OCI-LY1 (cell line): ENCODE results near the gene FOXD4L5.
"Not testable (repeated sequence)": the region's sequence is repeated elsewhere in the genome, so short reads cannot be mapped to it uniquely, and the experiment has no call there.

ENCODE experiments used
- H2AFZ ChIP-seq: fragments of 200-600 bp; sonication (generic), shearing (Covaris generic); 2 replicates; pipeline ENCODE4 v1.6.0; 2014; ENCODE audit warnings: antibody characterized with exemption, mild to moderate bottlenecking, low read length
- H3F3A ChIP-seq: fragments of 200-600 bp; sonication (generic), shearing (Covaris generic); 2 replicates; pipeline ENCODE4 v1.6.0; 2014; ENCODE audit warnings: mild to moderate bottlenecking, antibody characterized with exemption, low read length, moderate library complexity; ENCODE audit not compliant: insufficient read depth
- H3K27ac ChIP-seq: fragments of 200-600 bp; sonication (generic); 2 replicates; pipeline ENCODE4 v1.5.1; 2014; ENCODE audit warnings: low read length, mixed run types, mild to moderate bottlenecking, low read depth; ENCODE audit not compliant: poor library complexity, severe bottlenecking
- H3K27me3 ChIP-seq: fragments of 200-600 bp; sonication (generic); 2 replicates; pipeline ENCODE4 v1.6.0; 2014; ENCODE audit warnings: antibody characterized with exemption, mild to moderate bottlenecking, low read length, moderate library complexity; ENCODE audit not compliant: insufficient read depth
- H3K36me3 ChIP-seq: fragments of 200-600 bp; sonication (generic); 2 replicates; pipeline ENCODE4 v1.6.1; 2014; ENCODE audit warnings: mild to moderate bottlenecking, antibody characterized with exemption, low read length, moderate library complexity, mixed read lengths; ENCODE audit not compliant: insufficient read depth
- H3K4me1 ChIP-seq: fragments of 200-600 bp; sonication (generic); 2 replicates; pipeline ENCODE4 v1.5.1; 2014; ENCODE audit warnings: mild to moderate bottlenecking, low read length, moderate library complexity; ENCODE audit not compliant: insufficient read depth, severe bottlenecking
- H3K4me2 ChIP-seq: fragments of 200-600 bp; sonication (generic), shearing (Covaris generic); 2 replicates; pipeline ENCODE4 v1.6.1; 2014; ENCODE audit warnings: low read length
- H3K4me3 ChIP-seq: fragments of 200-600 bp; sonication (generic); 2 replicates; pipeline ENCODE4 v1.5.1; 2014; ENCODE audit warnings: low read length, low read depth, mild to moderate bottlenecking, mixed read lengths; ENCODE audit not compliant: poor library complexity, severe bottlenecking
- H3K79me2 ChIP-seq: fragments of 200-600 bp; shearing (Covaris generic); 2 replicates; pipeline ENCODE4 v1.6.1; 2016; ENCODE audit warnings: mixed run types, low read length, mixed read lengths; ENCODE audit not compliant: insufficient read depth
- H3K9ac ChIP-seq: fragments of 200-600 bp; sonication (generic), shearing (Covaris generic); 2 replicates; pipeline ENCODE4 v1.6.1; 2014; ENCODE audit warnings: mild to moderate bottlenecking, low read length, mixed read lengths
- H3K9me2 ChIP-seq: fragments of 200-600 bp; sonication (generic), shearing (Covaris generic); 2 replicates; pipeline ENCODE4 v1.6.1; 2014; ENCODE audit warnings: low read depth, mild to moderate bottlenecking, low read length, mixed read lengths
- H3K9me3 ChIP-seq: fragments of 200-600 bp; shearing (Covaris generic); 2 replicates; pipeline ENCODE4 v1.6.1; 2014; ENCODE audit warnings: low read length, mixed read lengths
- H4K20me1 ChIP-seq: fragments of 200-600 bp; sonication (generic), shearing (Covaris generic); 2 replicates; pipeline ENCODE4 v1.6.0; 2016; ENCODE audit warnings: mild to moderate bottlenecking, low read length; ENCODE audit not compliant: insufficient read depth

Gene FOXD4L5

DNA sequence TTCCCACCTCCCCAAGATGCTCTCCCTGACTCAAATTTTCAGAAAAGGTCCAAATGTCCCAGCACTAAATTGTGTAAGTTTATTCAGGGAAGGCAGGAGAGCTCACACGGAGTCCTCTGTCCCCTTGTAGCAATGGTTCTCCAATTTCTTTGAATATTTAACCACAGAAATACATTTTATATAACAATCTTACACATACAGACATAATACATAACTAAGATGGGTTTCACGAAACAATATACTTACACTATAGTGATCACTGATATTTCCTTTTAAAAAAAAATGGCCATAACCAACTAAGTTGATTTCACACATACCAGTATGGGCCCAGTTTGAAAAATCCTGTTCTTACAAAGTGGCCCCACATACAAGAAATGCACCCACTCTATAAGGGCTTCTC lies at the start of gene FOXD4L5:
FOXD4L5 (minus strand) TSS at position 101 of the 400 bp plus-strand sequence. CDS start 832 bp downstream, outside the sequence.
- not testable (repeated sequence) for H3K9me2 ChIP-seq, H3K4me1 ChIP-seq, H3K27me3 ChIP-seq, H3F3A ChIP-seq, H3K9ac ChIP-seq, H3K79me2 ChIP-seq, H2AFZ ChIP-seq, H3K27ac ChIP-seq, H4K20me1 ChIP-seq, H3K36me3 ChIP-seq, H3K4me2 ChIP-seq, H3K4me3 ChIP-seq, H3K9me3 ChIP-seq

GRCh38 chr9:65283943-65284342 lies 1.1 kb downstream of the FOXD4L5 start:
- H3F3A ChIP-seq, H3K4me1 ChIP-seq, H3K79me2 ChIP-seq, H3K27ac ChIP-seq, H3K9me3 ChIP-seq, H3K9ac ChIP-seq, H3K36me3 ChIP-seq, H3K27me3 ChIP-seq, H3K4me3 ChIP-seq, H2AFZ ChIP-seq, H4K20me1 ChIP-seq, H3K9me2 ChIP-seq, H3K4me2 ChIP-seq: not testable (repeated sequence)

GRCh38 chr9:65282976-65283375 lies 2.0 kb downstream of the FOXD4L5 start:
- not testable (repeated sequence) for H2AFZ ChIP-seq, H3K9me2 ChIP-seq, H3K79me2 ChIP-seq, H3K9me3 ChIP-seq, H3K4me3 ChIP-seq, H3K4me2 ChIP-seq, H3F3A ChIP-seq, H3K27me3 ChIP-seq, H3K27ac ChIP-seq, H3K9ac ChIP-seq, H4K20me1 ChIP-seq, H3K36me3 ChIP-seq, H3K4me1 ChIP-seq
